ENCODE measurements around the gene LPCAT2.
A peak's percentile ranks its signal among the peaks of the same experiment; 100 is the strongest.

The LPCAT2 gene

DNA sequence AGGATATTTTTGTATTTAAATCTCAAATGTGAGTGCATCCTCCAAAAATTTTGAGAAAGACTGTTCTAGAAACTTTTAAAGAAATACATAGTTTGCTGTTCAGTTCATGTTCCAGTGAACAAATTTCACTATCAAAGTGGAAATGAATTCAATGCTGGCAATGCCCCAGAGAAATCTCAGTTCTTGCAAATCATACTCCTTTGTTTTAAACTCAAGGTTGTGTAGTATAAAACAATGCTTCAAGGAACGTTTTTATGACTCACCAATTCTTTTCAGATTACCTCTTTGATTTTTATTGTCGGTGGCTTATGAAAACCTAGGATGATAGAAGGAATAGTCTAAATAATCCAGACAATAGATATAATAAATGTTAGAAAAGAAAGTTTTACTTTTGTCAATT, 17.6 kb downstream of the LPCAT2 start:
- DNase-seq (ENCODE audit: low read depth), result no peak
- TF ChIP-seq, protein P1, sequence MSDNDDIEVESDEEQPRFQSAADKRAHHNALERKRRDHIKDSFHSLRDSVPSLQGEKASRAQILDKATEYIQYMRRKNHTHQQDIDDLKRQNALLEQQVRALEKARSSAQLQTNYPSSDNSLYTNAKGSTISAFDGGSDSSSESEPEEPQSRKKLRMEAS (IDR thresholded peaks at IDR 0.05; ENCODE audit: low read depth, low read length), result no peak
- TF ChIP-seq MYC (IDR thresholded peaks at IDR 0.05; ENCODE audit: low read depth, low read length) (no peak), POLR2A (IDR thresholded peaks at IDR 0.05; ENCODE audit: extremely low read depth, insufficient read length) (no peak)
- TF ChIP-seq, protein P2, sequence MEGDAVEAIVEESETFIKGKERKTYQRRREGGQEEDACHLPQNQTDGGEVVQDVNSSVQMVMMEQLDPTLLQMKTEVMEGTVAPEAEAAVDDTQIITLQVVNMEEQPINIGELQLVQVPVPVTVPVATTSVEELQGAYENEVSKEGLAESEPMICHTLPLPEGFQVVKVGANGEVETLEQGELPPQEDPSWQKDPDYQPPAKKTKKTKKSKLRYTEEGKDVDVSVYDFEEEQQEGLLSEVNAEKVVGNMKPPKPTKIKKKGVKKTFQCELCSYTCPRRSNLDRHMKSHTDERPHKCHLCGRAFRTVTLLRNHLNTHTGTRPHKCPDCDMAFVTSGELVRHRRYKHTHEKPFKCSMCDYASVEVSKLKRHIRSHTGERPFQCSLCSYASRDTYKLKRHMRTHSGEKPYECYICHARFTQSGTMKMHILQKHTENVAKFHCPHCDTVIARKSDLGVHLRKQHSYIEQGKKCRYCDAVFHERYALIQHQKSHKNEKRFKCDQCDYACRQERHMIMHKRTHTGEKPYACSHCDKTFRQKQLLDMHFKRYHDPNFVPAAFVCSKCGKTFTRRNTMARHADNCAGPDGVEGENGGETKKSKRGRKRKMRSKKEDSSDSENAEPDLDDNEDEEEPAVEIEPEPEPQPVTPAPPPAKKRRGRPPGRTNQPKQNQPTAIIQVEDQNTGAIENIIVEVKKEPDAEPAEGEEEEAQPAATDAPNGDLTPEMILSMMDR (IDR thresholded peaks at IDR 0.05; ENCODE audit: low read depth, low read length), result no peak
- H3K4me3 ChIP-seq (ENCODE audit: low read depth, low read length), result no peak overlapping the region

DNA sequence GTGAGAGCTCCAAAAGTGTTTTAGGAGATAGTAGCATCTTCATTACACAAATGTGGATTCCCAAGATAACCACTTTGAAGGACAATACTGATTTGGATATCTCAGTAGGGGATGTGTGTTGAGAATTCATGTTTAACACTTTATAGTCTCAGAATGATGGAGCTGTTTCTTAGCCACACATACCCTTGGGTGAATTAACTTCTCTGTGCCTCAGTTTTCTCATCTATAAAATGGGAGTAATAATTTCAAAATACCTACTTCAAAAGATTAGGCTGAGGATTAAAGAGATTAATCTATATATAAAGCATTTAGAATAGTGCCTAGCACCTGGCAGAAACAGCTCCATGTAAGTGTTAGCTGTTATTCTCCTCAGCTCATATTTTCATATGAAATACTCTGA, 19.0 kb downstream of the LPCAT2 start:
- H3K4me3 ChIP-seq (ENCODE audit: low read depth, low read length), result no peak overlapping the region
- TF ChIP-seq, protein P1 (IDR thresholded peaks at IDR 0.05; ENCODE audit: low read depth, low read length), result no peak
- TF ChIP-seq, protein P2 (IDR thresholded peaks at IDR 0.05; ENCODE audit: low read depth, low read length), result no peak
- TF ChIP-seq POLR2A (IDR thresholded peaks at IDR 0.05; ENCODE audit: extremely low read depth, insufficient read length) (no peak), MYC (IDR thresholded peaks at IDR 0.05; ENCODE audit: low read depth, low read length) (no peak)
- DNase-seq (ENCODE audit: low read depth), result no peak

DNA sequence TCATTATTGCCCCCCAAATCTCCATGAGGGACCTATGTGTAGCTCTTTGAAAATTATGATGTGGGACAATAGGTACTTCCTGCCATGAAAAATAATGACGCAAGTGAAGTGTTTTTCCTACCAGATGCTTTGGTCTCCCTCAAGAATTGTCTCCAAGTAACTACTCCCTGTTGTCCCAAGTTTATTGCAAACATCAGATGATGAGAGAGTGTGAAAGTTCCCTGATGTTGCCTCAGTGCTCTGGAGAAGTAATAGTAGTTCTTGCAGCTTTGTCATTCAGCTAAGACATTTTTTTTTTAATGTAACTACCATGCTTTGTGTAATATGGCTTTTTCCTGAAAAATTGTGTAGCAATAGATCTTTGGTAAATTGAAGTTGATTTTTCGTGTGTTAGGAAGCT, 20.1 kb downstream of the LPCAT2 start:
- no peak for DNase-seq (ENCODE audit: low read depth)
- TF ChIP-seq POLR2A (IDR thresholded peaks at IDR 0.05; ENCODE audit: extremely low read depth, insufficient read length) (no peak), MYC (IDR thresholded peaks at IDR 0.05; ENCODE audit: low read depth, low read length) (no peak)
- TF ChIP-seq, protein P1 (IDR thresholded peaks at IDR 0.05; ENCODE audit: low read depth, low read length), result no peak
- TF ChIP-seq, protein P2 (IDR thresholded peaks at IDR 0.05; ENCODE audit: low read depth, low read length), result no peak

DNA sequence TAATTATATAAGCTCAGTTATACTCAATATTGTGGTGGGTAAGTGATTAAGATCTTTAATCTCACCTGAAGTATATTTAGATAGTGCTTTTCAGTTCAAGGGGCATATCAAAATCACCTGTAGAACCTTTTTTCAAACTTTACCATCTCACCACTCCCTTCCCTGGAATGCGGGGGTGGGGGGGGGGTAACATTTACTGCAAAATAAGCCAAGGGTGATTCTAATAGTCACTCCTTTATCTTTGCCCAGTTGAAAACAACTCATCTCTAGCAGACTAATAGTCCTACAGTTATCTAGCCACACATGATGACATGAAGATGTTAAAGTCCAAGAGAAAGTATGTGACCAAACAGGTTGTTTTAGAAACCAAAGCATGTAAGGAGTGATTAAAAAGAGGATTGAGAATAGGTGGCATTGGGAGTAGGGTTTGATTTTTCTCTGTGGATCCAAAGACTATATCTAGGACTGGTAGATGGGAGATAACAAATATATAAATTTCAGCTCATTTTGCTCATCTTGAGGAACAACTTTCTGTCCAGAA, 21.5 kb downstream of the LPCAT2 start:
- DNase-seq (ENCODE audit: low read depth), result no peak
- no peak for TF ChIP-seq POLR2A (IDR thresholded peaks at IDR 0.05; ENCODE audit: extremely low read depth, insufficient read length)
- TF ChIP-seq, protein P1 (IDR thresholded peaks at IDR 0.05; ENCODE audit: low read depth, low read length), result no peak
- no peak overlapping the region for H3K4me3 ChIP-seq (ENCODE audit: low read depth, low read length)

More for the DNA sequence above, 20.1 kb downstream of the LPCAT2 start:
- H3K4me3 ChIP-seq (ENCODE audit: low read depth, low read length), result no peak overlapping the region

DNA sequence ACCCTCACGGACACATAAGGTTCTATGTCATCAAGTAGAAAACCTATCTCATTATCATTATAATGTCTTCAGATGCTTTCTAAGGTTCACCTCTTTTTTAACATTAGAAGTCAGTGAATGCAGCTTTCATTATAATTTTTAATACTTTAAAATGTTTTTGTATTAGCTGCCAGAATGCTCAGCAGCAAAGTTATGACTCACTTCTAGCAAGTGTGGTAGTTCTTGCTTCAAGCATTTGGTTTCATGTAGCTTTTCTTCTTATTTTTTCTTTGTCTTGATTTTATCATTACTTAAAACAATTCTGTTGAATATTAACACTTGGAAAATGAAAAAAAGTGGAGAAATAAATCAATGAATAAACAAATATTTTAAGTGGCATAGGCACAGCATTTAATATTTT, 23.4 kb downstream of the LPCAT2 start:
- TF ChIP-seq MYC (IDR thresholded peaks at IDR 0.05; ENCODE audit: low read depth, low read length), result no peak
- no peak for DNase-seq (ENCODE audit: low read depth)
- H3K4me3 ChIP-seq (ENCODE audit: low read depth, low read length), result no peak overlapping the region

DNA sequence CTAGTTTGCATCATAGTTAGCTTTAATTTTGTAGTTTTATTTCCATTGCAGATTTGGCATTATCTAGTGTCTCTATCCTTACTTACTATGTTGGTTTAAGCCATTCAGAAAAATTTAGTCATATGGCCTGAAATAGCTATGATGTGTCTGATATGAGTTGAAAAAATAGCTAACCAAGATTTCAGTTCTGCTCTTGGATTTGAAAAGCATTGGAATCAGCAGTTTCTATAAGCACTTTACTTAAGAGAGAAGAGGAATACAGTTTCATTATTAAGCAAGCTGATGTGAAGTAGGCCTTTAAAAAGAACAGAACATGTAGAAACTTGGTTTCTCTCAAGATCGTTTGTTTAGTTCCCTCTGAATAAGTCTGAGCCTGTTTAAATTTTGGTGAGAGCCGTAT, 25.9 kb downstream of the LPCAT2 start:
- no peak for DNase-seq (ENCODE audit: low read depth)
- no peak overlapping the region for H3K4me3 ChIP-seq (ENCODE audit: low read depth, low read length)
- TF ChIP-seq MYC (IDR thresholded peaks at IDR 0.05; ENCODE audit: low read depth, low read length), result no peak
- TF ChIP-seq, protein P2 (IDR thresholded peaks at IDR 0.05; ENCODE audit: low read depth, low read length), result no peak
- no peak for TF ChIP-seq POLR2A (IDR thresholded peaks at IDR 0.05; ENCODE audit: extremely low read depth, insufficient read length)
- TF ChIP-seq, protein P1 (IDR thresholded peaks at IDR 0.05; ENCODE audit: low read depth, low read length), result no peak

DNA sequence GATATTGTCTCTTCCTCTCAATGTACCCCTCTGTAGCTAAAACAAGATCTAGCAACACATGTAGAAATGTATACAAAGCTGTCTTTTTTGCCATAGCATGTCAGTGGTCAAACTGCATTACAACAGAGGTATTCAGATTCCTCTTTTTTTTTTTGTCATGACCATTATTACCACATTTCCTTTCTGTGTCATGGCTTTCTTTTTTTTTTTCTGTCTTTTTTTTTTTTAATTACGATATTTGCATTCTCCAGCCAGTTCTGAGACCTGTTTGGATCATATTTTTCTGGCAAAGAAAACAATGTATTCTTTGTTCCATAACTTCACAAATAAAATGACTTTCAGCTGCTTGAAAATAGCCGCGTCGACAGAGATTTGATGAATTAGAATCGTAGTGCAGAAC, 30.2 kb downstream of the LPCAT2 start:
- TF ChIP-seq MYC (IDR thresholded peaks at IDR 0.05; ENCODE audit: low read depth, low read length), result 0 out of 2 replicates have a peak, but pooled peaks have one; percentile 11
- TF ChIP-seq, protein P2 (IDR thresholded peaks at IDR 0.05; ENCODE audit: low read depth, low read length), result no peak
- TF ChIP-seq, protein P1 (IDR thresholded peaks at IDR 0.05; ENCODE audit: low read depth, low read length), result 0 out of 2 replicates have a peak, but pooled peaks have one; percentile 7
- TF ChIP-seq POLR2A (IDR thresholded peaks at IDR 0.05; ENCODE audit: extremely low read depth, insufficient read length), result no peak
- H3K4me3 ChIP-seq (ENCODE audit: low read depth, low read length), result no peak overlapping the region
- peak; percentile 81 for DNase-seq (ENCODE audit: low read depth)

Measured in NB4 (cell line).